ENCODE data around the gene PIF1. TPM values are rescaled to one million over a fixed set of nuclear protein-coding genes. Genes with fewer than 3 reads are reported as not detected.
A peak's percentile ranks its signal among the peaks of the same experiment; 100 is the strongest.

Gene PIF1
- total RNA-seq, 4 donors from 2014 or later, result 0.39 to 2.4 (median 1.1) TPM; not detected in 1

GRCh38 chr15:64845183-64845611, 19.8 kb upstream of the PIF1 start:
- Histone ChIP-seq H3K27ac (peak overlapping the region; percentile 80 to 99 (median 96)), H3K36me3 (peaks cover 0 to 20% (median 11%) of the 10 kb centered on the region in 3 donors), H3K9me3 (no peaks in the 10 kb centered on the region), H3K27me3 (no peaks in the 10 kb centered on the region), H3K4me3 (peak overlapping the region; percentile 10 to 91 (median 81)), H3K4me1 (peaks cover 0 to 77% (median 54%) of the 10 kb centered on the region in 4 donors)
- TF ChIP-seq, protein P1, sequence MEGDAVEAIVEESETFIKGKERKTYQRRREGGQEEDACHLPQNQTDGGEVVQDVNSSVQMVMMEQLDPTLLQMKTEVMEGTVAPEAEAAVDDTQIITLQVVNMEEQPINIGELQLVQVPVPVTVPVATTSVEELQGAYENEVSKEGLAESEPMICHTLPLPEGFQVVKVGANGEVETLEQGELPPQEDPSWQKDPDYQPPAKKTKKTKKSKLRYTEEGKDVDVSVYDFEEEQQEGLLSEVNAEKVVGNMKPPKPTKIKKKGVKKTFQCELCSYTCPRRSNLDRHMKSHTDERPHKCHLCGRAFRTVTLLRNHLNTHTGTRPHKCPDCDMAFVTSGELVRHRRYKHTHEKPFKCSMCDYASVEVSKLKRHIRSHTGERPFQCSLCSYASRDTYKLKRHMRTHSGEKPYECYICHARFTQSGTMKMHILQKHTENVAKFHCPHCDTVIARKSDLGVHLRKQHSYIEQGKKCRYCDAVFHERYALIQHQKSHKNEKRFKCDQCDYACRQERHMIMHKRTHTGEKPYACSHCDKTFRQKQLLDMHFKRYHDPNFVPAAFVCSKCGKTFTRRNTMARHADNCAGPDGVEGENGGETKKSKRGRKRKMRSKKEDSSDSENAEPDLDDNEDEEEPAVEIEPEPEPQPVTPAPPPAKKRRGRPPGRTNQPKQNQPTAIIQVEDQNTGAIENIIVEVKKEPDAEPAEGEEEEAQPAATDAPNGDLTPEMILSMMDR (IDR thresholded peaks at IDR 0.05), result no peak
- TF ChIP-seq EP300 (IDR thresholded peaks at IDR 0.05) (peak in 1 of 2 donors; percentile 40), POLR2A (IDR thresholded peaks at IDR 0.05) (peak in 1 of 2 donors; percentile 18)
- DNase-seq (ENCODE audit: low spot score in 2 of 2), result peak in 1 of 2 donors; percentile 53
- 0 to 3% methylated on average over 2 of the region's 2 CpGs for WGBS, 2 donors

DNA sequence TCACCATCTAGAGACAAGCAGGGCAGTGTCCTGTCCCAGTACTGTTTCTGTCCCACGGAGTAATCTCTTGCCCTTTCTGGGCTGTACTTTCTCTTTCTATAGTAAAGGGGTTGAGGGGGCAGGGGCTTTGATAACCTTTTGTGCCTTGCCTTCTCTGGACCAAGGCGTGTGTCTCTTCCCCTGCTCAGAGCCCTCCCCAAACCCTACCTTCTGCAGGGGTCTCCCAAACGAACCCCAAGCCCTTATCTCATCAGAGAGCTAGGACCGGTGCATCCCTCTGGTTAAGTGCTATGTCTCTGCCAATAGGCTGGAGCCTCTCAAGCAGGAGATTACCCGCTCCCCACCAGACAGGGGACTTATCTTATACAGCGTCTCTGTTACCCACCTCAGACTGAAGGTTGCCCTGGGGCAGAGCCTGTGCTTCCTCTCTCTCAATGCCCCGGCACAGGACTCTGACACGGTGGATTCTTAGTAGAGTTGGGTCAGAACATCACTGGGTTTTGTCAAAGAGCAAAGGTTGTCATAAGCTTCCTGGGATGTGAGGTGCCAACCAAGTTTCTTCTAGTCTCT, 19.2 kb upstream of the PIF1 start:
- no peak for TF ChIP-seq EP300 (IDR thresholded peaks at IDR 0.05)
- H3K4me3 ChIP-seq, result peak overlapping the region; percentile 78 to 99 (median 88)
- DNase-seq (ENCODE audit: low spot score in 2 of 2), result no peak
- H3K27ac ChIP-seq, result peak overlapping the region; percentile 80 to 99 (median 96)
- H3K9me3 ChIP-seq, result no peaks in the 10 kb centered on the region
- H3K4me1 ChIP-seq, result peaks cover 0 to 72% (median 51%) of the 10 kb centered on the region in 4 donors
- H3K36me3 ChIP-seq, result peaks cover 0 to 15% (median 9%) of the 10 kb centered on the region in 3 donors
- 18% methylated on average over 8 of the region's 8 CpGs for WGBS, 2 donors
- no peaks in the 10 kb centered on the region for H3K27me3 ChIP-seq

- DNase-seq (ENCODE audit: low spot score in 2 of 2), result no peak
- H3K4me3 ChIP-seq, result peak overlapping the region; percentile 78 to 99 (median 88)
- H3K9me3 ChIP-seq, result no peaks in the 10 kb centered on the region
- TF ChIP-seq, protein P1 (IDR thresholded peaks at IDR 0.05), result no peak
- TF ChIP-seq EP300 (IDR thresholded peaks at IDR 0.05), result peak in 1 of 2 donors; percentile 15
- peaks cover 0 to 8% (median 2%) of the 10 kb centered on the region in 3 donors for H3K36me3 ChIP-seq
- H3K4me1 ChIP-seq, result peaks cover 0 to 65% (median 51%) of the 10 kb centered on the region in 4 donors
- H3K27me3 ChIP-seq, result no peaks in the 10 kb centered on the region
- peak overlapping the region; percentile 80 to 99 (median 96) for H3K27ac ChIP-seq
- 19 to 21% methylated on average over 4 of the region's 4 CpGs for WGBS, 2 donors
Measured at GRCh38 chr15:64843991-64844390, 18.5 kb upstream of the PIF1 start.

- H3K36me3 ChIP-seq, result no peaks in the 10 kb centered on the region
- peak overlapping the region; percentile 78 to 99 (median 88) for H3K4me3 ChIP-seq
- 5 to 10% methylated on average over 6 to 7 of the region's 7 CpGs for WGBS, 2 donors
- H3K4me1 ChIP-seq, result peaks cover 0 to 56% (median 48%) of the 10 kb centered on the region in 4 donors
- H3K27ac ChIP-seq, result peak overlapping the region; percentile 80 to 99 (median 96)
- DNase-seq (ENCODE audit: low spot score in 2 of 2), result peak; percentile 64 to 75
- TF ChIP-seq EP300 (IDR thresholded peaks at IDR 0.05), result peak in 1 of 2 donors; percentile 57
- TF ChIP-seq, protein P1 (IDR thresholded peaks at IDR 0.05), result no peak
- TF ChIP-seq POLR2A (IDR thresholded peaks at IDR 0.05), result peak in 1 of 2 donors; percentile 35
- H3K27me3 ChIP-seq, result no peaks in the 10 kb centered on the region
- no peaks in the 10 kb centered on the region for H3K9me3 ChIP-seq
Measured at GRCh38 chr15:64842986-64843561, 17.6 kb upstream of the PIF1 start.

- WGBS, 2 donors, result 1 to 3% methylated on average over 18 to 21 of the region's 26 CpGs
- peak overlapping the region; percentile 80 to 99 (median 96) for H3K27ac ChIP-seq
- H3K36me3 ChIP-seq, result no peaks in the 10 kb centered on the region
- H3K4me1 ChIP-seq, result peaks cover 0 to 49% (median 40%) of the 10 kb centered on the region in 4 donors
- no peaks in the 10 kb centered on the region for H3K9me3 ChIP-seq
- TF ChIP-seq EP300 (IDR thresholded peaks at IDR 0.05) (no peak), POLR2A (IDR thresholded peaks at IDR 0.05) (no peak)
- TF ChIP-seq, protein P1 (IDR thresholded peaks at IDR 0.05), result no peak
- H3K27me3 ChIP-seq, result no peaks in the 10 kb centered on the region
- DNase-seq (ENCODE audit: low spot score in 2 of 2), result peak in 1 of 2 donors; percentile 42
- peak overlapping the region; percentile 78 to 99 (median 88) for H3K4me3 ChIP-seq
Measured at GRCh38 chr15:64842096-64842939, 16.9 kb upstream of the PIF1 start.
